ENCODE results near the gene ARID5B.

ARID5B gene

DNA sequence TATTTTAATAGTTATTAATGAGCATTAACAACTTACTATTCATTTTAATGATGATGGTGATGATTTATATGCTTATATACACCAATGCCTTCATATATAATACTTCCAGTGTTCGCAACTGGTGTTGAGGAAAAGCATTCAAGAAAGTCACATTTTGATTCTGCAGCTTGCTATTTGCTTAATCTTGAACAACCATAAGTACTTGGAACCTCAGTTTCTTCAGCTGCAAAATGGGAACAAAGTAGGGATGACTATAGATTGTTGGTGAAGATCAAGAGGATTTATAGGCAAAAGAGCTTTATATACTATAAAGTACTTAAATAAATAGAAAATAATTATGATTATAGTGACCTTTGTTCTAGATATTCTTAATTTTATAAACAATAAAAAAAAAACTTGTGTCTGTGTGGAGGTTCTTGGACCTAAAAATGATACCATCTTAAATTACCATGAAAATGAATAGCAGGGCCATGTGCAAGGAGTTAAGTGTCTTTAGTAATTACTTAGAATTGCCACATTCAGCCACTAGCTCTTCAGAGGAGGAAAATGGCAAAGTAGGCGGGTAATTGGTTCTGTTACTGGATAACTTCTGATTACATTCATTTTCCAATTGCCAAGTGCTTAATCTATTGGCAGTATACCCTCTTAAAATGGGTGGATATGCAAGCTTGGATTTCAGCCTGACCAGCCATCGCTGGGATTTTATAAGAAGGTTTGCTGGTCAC is 4.5 kb downstream of the ARID5B start:
- no peak for DNase-seq (ENCODE audit: low read depth)

DNA sequence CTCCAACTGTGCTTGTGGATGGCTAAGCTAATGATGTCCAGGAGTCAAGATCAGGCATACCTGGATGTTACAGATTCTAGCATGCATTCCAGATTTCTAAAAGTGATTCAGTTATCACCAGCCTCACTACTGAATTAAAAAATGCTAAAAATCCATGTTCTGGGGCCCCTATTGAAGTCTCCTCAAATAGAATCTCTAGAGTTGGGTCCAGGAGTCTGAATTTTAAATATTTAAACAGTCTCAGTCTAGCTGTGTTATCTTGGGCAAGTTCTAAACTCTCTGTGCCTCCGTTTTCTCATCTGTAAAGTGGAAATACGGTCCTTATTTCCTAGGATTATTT is 5.0 kb downstream of the ARID5B start:
- DNase-seq (ENCODE audit: low read depth): no peak

DNA sequence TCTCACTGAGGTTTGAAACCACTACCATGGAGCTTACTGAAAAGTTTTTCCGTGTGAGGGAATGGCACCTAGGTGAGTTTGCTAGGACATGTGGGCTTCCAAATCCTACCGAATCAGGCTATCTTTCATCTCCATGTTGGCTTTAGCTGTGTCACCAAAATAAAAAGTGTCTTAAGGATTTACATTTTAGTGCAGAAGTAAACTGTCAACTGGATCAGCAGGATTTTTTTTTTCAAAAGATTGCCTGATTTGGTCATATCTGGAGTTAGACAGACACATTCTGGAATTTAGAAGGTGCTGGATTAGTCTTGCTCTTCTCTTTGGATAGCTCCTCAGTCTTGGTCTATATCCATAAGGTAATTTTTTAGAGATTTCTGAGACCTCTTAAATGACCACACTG is 5.5 kb downstream of the ARID5B start:
- no peak for DNase-seq (ENCODE audit: low read depth)

DNA sequence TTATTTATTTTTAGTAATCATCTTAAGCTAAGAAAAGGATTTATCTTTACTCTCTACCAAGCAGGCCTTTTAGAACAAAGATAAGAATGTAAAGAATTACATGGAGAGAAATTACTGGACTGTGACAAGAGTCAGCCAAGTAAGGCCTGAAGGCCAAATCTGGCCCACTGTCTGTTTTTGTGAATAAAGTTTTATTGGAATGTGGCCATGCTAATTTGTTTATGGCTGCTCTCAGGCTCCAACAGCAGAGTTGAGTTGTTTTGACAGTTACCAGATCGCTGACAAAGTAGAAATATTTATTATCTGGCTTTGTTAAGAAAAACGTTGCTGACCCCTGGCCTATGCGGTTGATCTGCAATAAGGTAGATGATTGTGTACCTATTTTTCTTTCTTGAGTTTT is 6.1 kb downstream of the ARID5B start:
- DNase-seq (ENCODE audit: low read depth): no peak

DNA sequence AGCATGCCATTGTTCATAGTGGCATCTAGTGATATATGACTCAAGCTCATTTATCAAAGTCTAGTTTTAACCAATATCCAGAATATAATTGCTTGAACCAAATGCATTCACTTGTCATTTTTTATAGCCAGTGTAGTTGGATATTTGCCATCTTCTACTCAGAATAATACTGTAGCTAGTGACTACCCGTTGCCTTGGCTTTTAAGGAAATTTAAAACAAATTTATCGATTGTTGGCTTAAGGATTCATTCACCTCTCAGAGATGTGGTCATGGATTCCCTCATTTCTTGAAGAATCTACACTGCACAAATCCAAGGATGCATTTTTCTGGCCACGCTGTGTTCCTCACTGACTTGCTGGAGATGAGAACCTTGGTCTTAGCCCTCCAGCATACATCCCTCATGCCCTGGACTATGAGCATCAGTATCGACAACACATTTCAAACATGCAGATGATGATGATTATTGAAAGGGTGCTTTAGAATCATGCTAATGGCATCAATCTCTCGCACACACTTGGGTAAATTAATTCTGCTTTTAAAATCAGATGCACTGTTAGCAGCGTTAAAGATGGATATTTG is 8.8 kb downstream of the ARID5B start:
- no peak for DNase-seq (ENCODE audit: low read depth)

DNA sequence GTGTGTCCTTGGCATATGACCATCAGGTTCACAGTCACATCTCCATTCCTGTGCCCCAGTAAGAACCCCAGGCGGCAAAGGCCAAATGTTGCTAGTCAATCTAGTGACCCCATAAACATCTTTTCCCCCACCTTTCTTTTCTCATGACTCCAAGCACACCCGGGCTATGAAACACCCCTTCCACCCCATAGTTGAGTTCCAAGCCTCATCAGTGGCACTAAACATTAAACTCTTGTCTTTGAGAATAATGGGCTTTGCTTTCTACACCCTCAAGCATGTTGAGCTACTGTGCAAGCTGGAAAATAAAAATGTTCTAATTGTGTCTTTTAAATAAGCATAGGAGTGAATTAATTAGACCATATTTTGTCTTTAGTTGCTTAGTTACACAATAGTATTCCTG is 9.4 kb downstream of the ARID5B start:
- DNase-seq (ENCODE audit: low read depth): no peak

DNA sequence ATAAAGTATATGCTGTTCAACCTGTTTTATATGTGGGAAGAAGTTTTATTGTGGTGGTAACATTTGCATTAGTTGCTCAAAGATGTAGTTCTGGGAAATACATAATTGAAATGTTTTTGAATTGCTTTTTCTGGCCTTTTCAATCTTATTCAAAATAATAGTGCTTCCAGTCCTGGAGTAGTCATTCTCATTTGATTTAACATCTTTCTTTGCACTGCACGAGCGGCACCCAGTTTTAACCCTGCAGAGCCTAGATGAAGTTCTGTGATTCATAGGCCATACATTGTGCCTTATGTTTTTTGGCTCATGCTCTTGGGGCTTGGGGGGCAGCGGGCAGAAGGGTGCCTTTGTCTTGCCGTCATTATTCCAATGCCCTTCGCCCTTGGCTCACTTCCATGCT is 9.9 kb downstream of the ARID5B start:
- no peak for DNase-seq (ENCODE audit: low read depth)

DNA sequence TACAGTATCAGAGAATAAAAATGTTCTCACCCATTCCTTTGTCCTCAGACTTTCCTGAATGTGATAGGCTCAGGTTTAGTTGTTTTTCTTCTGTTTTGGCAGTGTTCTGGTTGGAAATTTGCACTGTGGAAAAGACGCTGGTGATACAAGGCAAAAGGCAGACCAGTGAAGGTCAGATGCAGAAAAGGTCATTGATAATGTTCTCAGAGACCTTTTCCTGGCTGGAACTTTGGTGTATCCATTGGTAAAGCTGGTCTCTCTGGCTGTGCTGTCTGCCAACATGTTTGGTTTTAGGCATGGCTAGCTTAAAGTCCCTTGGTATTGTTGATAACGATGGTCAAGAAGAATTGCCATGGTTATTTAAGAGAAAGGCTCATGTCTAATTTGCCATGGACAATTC is 11.5 kb downstream of the ARID5B start:
- no peak for DNase-seq (ENCODE audit: low read depth)

DNA sequence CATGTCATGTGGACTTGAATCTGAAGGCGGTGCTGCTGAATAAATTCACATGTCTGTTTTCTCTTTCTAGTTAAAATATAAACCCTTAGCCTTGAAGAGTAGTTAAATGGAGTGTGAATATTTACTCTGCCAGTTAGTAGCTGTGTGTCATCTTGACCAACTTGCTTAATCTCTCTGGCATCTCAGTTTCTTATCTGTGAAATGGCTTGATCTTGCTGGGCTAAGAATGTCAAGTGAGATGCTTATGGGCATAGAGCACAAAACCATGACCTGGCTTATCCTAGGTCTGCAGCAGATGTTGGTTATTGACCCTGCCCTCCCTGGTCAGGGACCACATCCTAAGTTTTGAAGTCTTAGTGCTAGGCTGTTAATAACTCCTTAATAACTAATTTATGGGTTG is 16.6 kb downstream of the ARID5B start:
- no peak for DNase-seq (ENCODE audit: low read depth)

DNA sequence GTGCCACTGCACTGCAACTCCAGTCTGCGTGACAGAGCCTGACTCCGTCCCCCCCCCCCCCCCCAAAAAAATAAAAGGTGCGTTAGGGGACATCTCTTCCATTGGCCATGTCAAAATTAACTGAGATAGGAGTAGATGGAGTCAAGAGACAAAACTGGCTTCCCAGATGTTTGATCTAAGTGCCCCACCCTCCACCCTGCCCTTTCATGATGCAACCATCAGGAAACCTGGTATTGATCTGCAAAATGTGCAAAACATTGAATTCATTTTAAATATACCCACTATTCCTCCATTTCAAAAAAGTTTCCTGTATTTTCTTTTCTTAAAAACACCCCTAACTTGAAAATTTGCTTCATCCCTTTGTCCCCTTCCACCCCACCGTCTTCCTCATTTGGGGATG is 17.5 kb downstream of the ARID5B start:
- no peak for DNase-seq (ENCODE audit: low read depth)

DNA sequence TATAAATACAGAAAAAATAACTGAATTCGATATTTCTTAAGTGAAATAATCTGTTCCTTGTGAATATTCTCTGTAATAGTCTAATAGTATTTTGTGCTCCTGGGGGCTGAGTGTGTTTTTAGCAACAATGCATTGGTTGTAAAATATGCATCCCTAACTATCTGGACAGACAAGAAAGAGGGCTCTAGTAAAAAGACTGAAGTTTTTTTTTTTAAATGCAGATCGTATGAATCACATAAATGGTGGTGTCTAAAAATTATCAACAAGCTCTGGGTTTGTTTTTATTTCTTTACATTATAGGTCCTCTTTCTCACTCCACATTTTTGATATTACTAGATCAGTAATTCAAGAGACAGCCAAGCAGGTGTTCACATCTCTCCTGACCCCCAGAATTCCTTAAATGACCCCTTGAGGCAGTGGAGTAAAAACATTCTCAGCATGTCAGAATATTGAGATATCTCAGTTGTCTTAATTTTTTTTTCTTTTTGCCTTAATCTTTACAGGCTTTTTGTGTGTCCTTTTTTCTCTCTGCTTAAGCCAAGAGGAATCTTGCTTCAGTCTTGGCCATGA is 18.2 kb downstream of the ARID5B start:
- DNase-seq (ENCODE audit: low read depth): no peak

DNA sequence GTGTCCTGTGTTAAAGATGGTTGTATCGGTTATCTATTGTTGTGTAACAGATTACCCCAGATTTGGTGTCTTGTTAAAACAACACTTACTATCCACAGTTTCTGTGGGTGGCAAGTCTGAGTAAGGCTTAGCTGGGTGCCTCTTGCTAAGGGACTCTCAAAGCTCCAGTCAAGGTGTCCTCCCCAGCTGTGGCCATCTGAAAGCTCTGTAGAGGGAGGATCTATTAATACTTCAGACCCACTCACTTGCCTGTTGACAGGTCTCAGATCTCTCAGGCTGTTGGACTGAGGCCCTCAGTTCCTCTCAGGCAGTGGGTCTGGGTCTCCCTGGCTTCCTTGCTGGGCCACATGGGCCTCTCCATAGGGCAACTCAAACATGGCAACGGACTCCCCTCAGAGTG is 19.6 kb downstream of the ARID5B start:
- DNase-seq (ENCODE audit: low read depth): no peak

DNA sequence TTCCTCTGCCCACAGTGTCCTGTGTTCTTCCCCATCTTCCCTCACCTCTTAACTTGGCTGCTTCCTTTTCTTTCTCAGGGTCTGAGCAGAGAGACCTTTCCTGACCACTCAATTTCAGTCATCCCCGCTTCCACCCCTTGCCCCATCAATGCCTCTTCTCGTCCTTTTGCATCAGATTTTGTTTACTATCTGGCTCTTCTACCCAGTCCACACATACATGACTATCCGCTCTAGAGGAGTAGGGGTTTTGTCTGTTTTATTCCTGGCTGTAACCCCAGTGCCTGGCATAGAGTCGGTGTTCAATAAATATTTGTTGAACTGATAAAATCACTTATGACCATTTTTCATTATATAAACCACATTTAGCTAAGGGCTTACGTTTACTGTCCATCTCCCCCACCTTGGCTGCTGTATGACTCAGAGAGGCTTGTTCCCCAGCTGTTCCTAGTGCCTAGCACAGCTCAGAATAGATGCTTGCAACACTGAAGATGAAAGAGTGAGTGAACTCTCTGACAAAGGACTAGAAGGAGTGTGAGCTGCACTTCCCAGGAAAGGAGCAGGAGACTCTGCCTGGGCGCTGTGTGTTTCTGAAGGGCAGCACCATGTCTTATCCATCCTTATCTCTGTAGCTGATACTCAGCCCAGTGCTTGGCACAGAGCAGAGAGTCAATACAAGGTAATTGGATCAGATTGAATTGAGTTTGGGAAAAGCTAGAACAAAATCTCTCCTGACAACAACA is 21.9 kb downstream of the ARID5B start:
- DNase-seq (ENCODE audit: low read depth): no peak

DNA sequence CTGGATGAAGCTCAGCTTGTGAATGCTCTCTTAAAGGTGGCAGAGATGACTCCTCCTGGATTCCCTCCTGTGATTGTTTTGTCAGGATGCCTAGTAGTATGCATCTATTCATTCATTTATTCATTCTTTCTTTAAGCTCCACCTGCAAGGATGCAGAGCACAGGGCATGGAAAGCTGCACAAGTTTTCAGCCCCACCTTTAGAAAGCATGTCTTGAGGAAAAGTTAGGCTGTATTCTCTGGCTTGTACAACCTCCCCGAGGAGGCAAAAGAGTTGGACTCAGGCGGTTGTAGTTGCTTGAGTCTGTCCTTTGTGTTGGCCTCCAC is 22.4 kb downstream of the ARID5B start:
- DNase-seq (ENCODE audit: low read depth): no peak

DNA sequence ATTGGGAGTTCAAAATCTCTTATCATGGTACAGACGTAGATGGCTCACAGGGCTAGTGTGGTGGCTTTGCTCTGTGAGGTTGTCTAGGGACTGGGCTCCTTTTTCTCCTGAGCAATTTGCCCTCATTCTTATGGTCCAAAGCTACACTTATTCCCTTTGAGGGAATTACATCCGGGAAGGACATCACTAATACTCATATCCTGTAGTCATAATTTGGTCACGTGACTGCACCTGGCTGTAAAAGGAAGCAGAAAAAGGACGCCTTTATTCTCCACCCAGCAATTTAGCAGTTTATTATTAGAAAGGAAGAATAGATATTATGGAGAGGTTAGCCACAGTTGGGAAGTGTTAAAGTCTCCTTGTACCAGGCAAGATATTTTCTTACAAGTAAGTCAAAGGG is 28.1 kb downstream of the ARID5B start:
- DNase-seq (ENCODE audit: low read depth): no peak

DNA sequence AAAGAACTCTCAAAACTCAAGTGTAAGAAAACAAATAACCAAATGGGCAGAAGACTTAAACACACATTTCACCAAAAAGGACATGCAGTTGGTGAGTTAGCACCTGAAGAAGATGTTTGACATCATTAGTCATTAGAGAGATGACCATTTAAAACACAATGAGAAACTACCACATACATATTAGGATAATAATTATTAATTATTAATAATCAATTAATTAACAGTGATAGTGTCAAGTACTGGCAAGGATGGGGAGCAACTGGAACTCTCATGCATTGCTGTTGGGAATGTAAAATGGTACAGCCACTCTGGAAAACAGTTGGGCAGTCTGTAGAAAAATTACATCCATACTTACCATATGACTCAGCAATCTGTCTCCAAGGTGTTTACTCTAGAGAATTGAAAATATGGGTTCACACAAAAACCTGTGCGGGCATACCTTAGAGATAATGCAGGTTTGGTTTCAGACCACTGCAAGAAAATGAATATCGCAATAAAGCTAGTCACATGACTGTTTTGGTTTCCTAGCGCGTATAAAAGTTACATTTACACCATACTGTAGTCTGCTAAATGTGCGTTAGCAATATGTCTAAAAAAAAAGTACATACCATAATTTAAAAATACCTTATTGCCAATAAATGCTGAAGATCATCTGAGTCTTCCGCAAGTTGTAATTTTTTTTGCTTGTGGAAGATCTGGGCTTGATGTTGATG is 30.3 kb downstream of the ARID5B start:
- DNase-seq (ENCODE audit: low read depth): no peak

DNA sequence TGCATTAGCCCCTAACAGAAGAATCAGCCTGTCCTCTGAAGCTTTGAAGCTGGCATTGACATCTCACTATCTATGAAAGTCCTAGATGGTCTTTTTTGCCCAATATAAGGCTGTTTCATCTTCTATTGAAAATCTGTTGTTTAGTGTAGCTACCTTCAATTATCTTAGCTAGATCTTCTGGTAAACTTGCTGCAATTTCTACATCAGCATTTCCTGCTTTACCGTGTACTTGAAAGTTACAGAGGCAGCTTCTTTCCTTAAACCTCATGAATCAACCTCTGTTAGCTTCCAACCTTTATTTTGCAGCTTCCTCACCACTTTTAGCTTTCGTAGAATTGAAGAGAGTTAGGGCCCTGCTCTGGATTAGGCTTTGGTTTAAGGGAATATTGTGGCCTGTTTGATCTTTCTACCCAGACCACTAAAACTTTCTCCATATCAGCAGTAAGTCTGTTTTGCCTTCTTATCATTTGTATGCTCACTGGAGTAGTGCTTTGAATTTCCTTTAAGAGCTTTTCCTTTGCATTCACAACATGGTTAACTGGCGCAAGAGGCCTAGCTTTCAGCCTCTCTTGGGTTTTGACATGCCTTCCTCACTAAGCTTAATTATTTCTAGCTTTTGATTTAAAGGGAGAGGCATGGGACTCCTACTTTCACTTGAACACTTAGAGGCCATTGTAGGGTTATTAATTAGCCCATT is 32.5 kb downstream of the ARID5B start:
- no peak for DNase-seq (ENCODE audit: low read depth)

DNA sequence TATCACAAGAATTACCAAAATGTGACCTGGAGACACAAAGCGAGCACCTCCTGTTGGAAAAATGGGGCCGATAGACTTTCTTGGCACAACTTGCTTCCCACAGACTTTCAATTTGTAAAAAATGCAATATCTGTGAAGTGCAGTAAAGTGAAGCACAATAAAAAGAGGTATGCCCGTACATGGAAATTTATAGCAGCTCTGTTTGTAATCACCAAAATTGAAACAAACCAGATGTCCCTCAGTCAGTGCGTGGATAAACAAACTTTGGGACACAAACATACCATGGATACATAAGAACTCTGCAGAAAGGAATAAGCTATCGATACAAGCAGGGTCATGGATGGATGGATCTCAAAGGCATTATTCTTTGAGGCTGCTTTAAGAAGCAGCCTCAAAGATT is 33.6 kb downstream of the ARID5B start:
- no peak for DNase-seq (ENCODE audit: low read depth)

DNA sequence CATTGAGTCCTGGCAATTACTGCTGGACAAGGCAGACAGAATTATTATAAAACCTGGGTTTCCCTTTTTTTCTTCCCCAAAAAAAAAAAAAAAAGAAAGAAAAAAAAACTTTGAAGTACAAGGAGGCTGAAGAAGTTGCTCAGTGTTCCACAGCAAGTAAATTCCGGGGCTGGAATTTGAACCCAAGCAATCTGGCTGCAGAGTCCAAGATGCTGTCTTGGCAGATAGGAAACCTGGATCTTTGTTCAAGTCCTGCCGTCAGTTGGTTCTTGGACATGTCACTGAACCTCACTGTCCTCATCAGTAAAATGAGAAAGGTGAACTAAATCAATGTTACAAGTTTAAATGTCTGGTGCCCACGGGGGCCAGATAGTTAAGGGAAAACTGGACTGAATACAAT is 35.3 kb downstream of the ARID5B start:
- no peak for DNase-seq (ENCODE audit: low read depth)

DNA sequence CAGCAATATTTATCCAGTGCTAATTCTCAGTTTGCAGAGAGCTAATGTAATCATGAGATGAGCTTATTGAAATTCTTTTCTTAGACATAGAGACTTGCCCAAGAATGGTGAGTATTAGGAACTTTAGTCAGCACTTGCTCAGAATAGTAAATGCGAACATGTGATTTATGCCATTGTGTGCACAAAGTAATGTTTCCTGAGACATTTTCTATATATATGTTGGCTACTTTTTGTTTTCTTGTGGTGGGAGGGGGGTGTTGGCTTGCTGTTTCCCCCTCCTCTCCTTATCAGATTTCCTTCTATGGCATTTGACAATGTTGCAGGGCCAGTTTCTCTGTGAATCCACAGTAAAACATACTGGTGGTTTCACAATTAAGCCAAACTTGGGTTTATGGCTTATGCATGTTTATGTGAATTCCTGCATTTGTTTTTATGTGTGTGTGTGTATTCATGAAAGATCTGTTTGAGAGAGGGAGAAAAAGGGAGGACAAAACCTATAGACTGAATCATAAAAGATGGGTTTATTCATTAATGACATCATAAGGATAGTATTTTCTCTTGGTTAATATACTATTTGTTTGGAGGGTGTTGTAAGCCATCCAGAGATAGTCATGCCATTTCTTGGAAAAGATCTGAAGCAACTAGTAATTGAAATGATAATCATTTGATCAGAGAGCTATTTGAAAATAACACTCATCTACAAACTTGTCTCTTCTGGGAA is 36.3 kb downstream of the ARID5B start:
- no peak for DNase-seq (ENCODE audit: low read depth)

DNA sequence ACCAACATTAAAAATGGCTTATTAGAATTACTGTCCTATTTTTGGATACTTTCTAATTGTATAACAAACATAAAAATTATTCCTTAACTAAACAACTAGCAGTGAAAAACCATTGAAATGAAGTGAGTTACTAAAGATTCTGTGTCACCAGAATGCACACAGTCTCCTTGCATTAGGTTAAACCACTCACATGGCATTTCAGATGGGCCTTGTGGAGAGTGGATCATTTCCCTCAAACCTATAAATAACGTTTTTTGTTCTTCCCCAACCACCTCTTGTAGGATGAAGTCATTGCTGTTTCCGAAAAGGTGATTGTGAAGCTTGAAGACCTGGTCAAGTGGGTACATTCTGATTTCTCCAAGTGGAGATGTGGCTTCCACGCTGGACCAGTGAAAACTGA is 38.4 kb downstream of the ARID5B start:
- DNase-seq (ENCODE audit: low read depth): no peak
